Bone marrow (tissue), 2 donors: ENCODE data around the gene BMPR1A.
A peak's percentile ranks its signal among the peaks of the same experiment; 100 is the strongest.

Experiments
- DNase-seq, 2 donors: peaks; one replicate each; lab custom pipeline; 2025; lab: John Stamatoyannopoulos, UW

The BMPR1A gene

GRCh38 chr10:86756511-86757112 lies at the start of gene BMPR1A:
Gene BMPR1A (plus strand): TSS chr10:86756619. CDS start chr10:86876019, 119,400 bp downstream.
- no peak for DNase-seq

DNA sequence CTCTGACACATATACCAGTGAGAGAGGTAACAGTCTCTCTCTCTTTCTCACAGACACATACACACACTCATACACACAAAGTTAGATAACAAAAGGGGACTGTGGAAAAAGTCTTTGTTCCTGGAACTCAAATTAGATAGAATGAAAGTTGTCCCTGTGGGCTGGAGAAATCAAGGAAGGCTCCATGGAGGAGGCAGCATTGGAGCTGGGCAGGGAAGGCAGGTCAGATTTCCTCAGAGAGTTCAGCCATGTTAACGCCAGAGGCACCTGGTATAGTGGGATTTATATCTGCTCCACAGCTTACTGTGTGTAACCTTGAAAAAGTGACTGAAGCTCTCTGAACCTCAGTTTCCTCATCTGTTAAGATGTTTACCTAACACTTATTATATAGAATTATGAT lies 49.4 kb upstream of the BMPR1A start:
- no peak for DNase-seq

DNA sequence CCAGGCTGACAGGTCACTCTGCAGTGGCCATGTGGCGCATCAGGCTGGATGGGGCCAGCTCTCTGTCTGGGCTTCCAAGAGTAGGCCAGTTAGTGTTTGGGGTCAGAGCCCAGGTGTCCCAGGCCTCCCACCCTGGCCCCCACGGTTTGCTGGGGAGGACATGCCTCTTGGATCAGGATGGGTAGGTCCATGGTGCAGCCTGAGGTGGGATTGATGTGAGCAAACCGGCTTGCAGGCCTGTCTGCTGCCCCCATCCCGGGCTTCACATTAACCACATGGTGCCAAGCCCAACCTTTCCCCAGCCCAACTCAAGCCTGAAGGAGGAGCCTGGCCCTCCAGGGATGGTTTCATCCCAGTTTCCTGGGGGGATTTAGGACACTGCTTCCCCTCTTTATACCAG lies 48.9 kb upstream of the BMPR1A start:
- no peak for DNase-seq

DNA sequence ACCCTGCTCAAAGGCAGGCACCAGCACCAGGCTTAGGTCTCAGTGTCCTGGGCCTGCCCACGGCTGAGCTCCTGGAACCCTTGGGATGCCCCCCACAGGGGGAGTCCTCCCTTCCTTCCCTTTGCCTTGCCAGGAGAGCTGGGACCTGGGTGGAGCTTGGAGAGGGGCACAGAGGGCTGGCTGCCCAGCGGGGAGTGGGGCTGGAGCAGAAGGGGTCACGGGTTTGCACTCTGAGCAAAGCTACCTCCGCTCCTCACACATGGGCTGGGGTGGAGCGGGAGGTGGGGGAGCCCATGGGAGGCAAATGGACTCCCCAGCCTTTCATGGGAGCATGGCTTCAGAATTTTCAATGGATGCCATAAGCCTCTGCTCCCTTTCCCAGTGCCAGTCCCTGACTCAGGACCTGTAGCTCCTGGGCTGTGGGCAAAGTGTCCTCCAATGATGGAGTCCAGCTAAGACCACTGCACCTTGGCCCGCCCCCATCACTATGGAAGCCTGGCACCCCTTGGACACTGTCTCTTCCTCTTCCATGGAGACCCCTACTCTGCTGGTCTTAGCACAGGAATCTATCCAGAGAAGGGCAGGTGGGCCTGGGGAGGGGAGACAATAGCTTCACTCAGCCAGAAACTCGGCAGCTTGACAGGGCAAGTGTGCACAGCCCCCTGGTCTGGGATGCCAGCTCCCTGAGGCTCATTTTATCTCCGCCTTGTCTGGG lies 48.2 kb upstream of the BMPR1A start:
- no peak for DNase-seq

- DNase-seq, result no peak
These were observed 47.5 kb upstream of the BMPR1A start for GRCh38 chr10:86708783-86709380.

- DNase-seq, result no peak
These were observed 46.8 kb upstream of the BMPR1A start for GRCh38 chr10:86709396-86710185.

DNA sequence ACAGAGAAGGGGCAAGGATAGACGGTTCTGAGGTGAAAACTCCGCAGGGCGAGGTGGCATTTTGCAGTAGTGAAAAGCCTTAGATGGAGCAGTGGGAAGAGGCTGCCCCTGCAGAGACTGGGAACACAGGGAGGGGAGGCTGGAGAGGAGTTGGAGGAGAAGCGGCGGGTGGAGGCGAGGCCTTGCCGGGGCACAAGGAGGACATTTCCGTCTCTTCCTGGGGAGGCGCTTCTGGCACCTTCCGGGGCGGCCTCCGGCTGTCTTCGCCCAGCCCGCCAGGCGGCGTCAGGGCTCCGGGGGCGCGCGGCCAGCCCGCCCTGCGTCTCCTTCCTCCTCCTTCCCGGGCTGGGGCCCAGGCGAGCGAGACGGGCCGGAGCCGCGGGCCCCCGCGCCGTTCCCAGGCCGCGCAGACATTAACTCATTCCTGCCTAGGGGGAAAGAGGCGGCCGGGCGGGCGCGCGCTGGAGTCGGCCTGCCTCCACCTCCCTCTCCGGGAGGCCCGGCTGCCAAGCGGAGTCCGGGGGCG lies 45.4 kb upstream of the BMPR1A start:
- DNase-seq, result peak; percentile 11 to 52

DNA sequence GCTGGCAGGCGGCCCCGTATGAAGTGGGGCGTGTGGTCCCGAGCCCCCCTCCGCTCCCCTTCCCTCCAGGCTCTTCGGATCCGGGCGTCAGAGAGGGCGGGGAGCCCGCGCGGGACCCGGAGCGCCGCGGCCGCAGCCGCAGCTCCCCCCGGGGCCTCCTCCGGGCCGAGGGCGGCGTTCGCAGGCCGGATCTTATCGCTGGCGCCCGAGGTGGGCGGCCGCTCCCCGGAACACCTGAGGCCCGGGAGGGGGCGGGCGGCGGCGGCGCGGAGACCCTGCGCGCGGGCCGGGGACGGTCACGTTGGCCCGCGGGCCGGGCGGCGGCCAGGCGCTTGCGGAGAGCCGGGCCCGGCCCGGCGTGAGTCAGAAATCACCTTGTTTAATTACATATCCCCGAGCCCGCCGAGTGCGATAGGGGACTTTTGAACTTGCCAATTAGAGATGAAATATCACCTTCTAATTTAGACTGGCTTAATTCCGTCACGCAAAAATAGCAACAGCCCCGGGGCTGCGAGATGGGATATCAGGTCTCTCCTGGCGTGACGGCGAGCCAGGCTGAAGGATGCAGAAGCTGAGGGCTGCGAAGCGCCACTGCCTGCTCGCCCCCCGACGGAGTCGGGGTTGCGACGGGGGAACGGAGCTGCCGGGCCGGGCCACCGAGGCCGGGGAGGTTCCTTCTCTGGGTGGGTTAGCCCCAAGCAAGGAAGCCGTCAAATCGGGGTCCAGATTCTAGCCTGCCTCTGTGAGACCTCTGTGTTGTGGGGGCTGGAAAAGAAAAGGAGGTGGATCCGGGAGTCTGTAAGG lies 44.7 kb upstream of the BMPR1A start:
- DNase-seq, result peak in 1 of 2 donors; percentile 35

DNA sequence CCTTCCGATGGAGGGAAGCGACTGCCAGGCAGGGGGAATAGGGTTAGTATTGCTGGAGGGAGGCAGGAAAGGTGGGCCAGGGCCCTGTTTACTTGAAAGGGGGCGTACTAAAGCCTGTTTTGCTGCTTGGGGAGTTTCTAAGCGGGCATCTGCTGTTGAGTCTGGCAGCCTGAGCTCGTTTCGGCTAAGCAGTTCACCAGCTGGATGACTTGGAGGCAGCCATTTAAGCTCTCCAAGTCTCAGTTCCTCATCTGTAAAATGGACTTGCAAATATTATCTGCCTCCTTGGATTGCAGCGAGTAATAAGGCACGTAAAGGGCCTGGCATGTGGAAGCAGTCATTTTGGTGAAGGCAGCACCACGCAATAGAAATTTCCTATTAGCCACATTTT lies 44.1 kb upstream of the BMPR1A start:
- no peak for DNase-seq

DNA sequence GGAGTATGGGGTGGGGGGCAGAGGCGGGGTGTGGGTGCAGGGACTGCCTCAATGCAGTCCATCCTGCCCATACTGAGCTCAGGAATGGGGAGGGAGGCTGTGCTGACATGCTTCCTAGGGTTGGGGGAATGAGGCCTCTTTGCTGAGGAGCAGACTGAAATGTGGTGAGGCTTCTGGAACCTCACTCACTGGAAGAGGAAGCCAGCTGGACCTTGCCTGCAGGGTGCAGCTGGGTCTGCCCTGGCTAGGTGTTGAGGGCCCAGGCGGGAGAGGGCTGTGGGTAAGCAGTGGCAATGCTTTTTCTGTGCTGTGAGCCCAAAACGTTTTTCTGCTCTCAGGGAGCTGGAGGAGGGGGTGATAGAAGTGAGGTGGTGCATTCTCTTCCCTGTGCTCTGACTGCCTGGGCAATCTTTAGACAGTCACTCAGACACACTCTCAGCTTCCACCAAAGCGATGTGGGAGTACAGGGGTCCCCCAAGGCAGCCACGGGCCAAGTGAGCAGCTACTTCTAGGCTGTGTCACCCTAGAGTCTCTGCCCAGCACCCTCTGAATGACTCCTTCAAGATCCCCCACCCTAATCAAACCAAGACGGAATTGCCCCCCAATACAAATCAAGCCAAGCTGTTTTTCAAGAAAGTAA lies 41.1 kb upstream of the BMPR1A start:
- no peak for DNase-seq

- no peak for DNase-seq
These were observed 40.6 kb upstream of the BMPR1A start for GRCh38 chr10:86715836-86716235.

GRCh38 chr10:86716466-86716865 lies 40.0 kb upstream of the BMPR1A start:
- no peak for DNase-seq

DNA sequence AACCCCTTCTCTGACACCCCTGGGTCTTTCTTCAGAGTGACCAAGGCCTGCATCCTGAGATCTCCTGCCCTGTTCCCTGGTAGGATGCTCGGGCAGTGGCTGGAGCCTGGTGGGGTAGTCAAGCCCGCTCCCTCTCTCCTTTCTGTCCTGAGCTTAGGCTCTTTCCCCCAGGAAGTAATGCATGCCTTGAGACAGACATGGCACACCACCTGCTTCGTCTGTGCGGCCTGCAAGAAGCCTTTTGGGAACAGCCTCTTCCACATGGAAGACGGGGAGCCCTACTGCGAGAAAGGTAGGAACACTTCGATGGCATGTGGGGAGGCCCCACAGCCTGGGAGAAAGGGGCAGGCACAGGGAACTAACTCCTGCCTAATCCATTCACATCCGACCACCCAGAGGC lies 37.9 kb upstream of the BMPR1A start:
- no peak for DNase-seq

DNA sequence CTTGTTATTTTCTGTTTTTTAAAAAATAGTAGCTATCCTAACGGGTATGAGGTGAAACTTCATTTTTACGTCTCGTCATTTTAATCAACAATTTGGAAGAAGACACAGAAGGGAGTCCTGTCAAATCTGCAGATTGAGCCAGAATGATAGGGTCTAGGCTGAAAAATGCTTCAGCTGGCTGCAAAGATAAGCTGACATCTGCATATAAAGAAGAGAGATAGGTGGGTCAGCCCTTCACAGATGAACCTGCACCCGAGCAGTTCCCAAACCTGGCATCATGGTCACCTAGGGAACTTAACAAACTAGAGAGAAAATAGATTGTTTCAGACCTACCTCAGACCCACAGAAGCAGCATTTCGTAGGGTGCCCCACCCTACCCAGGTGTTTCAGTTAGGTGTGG lies 35.2 kb upstream of the BMPR1A start:
- no peak for DNase-seq

GRCh38 chr10:86723009-86723408 lies 33.4 kb upstream of the BMPR1A start:
- DNase-seq, result no peak

- no peak for DNase-seq
These were observed 32.0 kb upstream of the BMPR1A start for GRCh38 chr10:86724445-86724844.

- no peak for DNase-seq
These were observed 30.3 kb upstream of the BMPR1A start for GRCh38 chr10:86725980-86726676.

- no peak for DNase-seq
These were observed 29.8 kb upstream of the BMPR1A start for GRCh38 chr10:86726677-86726999.

GRCh38 chr10:86727470-86727869 lies 28.9 kb upstream of the BMPR1A start:
- DNase-seq, result no peak

DNA sequence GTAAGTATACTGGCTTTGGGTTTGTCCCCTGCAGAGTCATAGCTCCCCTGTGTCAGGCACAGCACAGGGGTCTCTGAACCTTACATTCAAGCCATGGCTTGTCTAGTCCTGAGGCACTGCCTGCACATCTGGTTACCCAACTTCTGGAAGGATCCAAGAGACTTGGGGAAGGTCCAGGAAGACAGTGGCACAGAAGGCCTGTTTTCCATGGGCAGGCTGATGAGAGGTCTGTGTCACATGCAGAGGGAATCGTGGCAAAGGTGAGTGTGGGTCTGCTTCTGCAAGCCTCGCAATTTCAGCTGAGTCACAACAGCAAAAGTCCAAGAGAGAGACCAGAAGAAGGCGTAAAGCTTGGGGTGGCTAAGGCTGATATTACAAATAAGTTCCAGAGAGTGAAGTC lies 28.4 kb upstream of the BMPR1A start:
- no peak for DNase-seq

DNA sequence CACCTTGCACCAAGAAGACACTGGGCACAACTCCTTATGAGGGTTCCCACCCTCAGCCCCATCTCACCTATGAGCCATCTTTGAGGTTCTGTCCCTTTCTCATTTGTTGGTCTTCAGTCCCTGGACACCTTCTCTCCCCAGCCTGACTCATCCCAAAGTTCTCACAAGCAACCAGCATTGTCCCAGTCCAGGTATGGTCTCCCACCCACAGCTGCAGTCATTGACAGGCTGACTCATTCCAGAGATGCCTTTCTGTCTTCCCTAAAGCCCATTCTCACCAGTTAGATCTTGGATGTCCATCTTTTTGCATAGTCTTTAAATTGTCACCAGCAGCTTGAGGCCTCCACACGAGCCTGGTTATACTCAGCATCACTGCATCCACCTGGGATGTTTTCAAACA lies 26.7 kb upstream of the BMPR1A start:
- DNase-seq, result no peak
